Loucy (cell line): ENCODE measurements around the gene HOTAIR.
A peak's percentile ranks its signal among the peaks of the same experiment; 100 is the strongest.

Experiments
- H2AFZ ChIP-seq: fragments of 200-600 bp; sonication (generic); 2 replicates; pipeline ENCODE4 v1.6.0; 2016; ENCODE audit warnings: antibody characterized with exemption, mild to moderate bottlenecking, low read length, moderate library complexity
- H3F3A ChIP-seq: fragments of 200-600 bp; 2 replicates; pipeline ENCODE4 v1.6.0; 2016; ENCODE audit warnings: antibody characterized with exemption, low read depth, mild to moderate bottlenecking
- H3K27me3 ChIP-seq: fragments of 200-600 bp; sonication (generic); 2 replicates; pipeline ENCODE4 v1.6.1; 2014; ENCODE audit warnings: low read length, mild to moderate bottlenecking; ENCODE audit not compliant: insufficient read depth, poor library complexity, severe bottlenecking
- H3K36me3 ChIP-seq: fragments of 200-600 bp; sonication (generic); 2 replicates; pipeline ENCODE4 v1.6.1; 2016; ENCODE audit warnings: low read length; ENCODE audit not compliant: insufficient read depth
- H3K4me1 ChIP-seq: fragments of 200-600 bp; sonication (generic); 2 replicates; pipeline ENCODE4 v1.5.1; 2014; ENCODE audit warnings: low read length, mild to moderate bottlenecking; ENCODE audit not compliant: insufficient read depth, poor library complexity, severe bottlenecking
- H3K4me2 ChIP-seq: fragments of 200-600 bp; sonication (generic); 2 replicates; pipeline ENCODE4 v1.6.0; 2014; ENCODE audit warnings: antibody characterized with exemption, low read length, low read depth, mild to moderate bottlenecking; ENCODE audit not compliant: poor library complexity, severe bottlenecking
- H3K4me3 ChIP-seq: fragments of 200-600 bp; sonication (generic); 2 replicates; pipeline ENCODE4 v1.5.1; 2014; ENCODE audit warnings: low read length, mild to moderate bottlenecking, mixed read lengths; ENCODE audit not compliant: poor library complexity, severe bottlenecking
- H3K79me2 ChIP-seq: fragments of 200-600 bp; sonication (generic); 2 replicates; pipeline ENCODE4 v1.6.1; 2014; ENCODE audit warnings: low read length; ENCODE audit not compliant: insufficient read depth
- H3K9ac ChIP-seq: fragments of 200-600 bp; sonication (generic); 2 replicates; pipeline ENCODE4 v1.6.0; 2014; ENCODE audit warnings: mild to moderate bottlenecking, low read depth, low read length, moderate library complexity; ENCODE audit not compliant: poor library complexity, severe bottlenecking
- H3K9me2 ChIP-seq: fragments of 200-600 bp; sonication (generic); replicated peaks from 2 replicates; pipeline ENCODE4 v1.6.1; 2016; ENCODE audit warnings: low read depth, low read length, mixed read lengths
- H3K9me3 ChIP-seq: fragments of 200-600 bp; sonication (generic); 2 replicates; pipeline ENCODE4 v1.6.1; 2014; ENCODE audit warnings: mild to moderate bottlenecking, antibody characterized with exemption, low read length, low read depth; ENCODE audit not compliant: insufficient read depth
- H4K20me1 ChIP-seq: fragments of 200-600 bp; sonication (generic); 2 replicates; pipeline ENCODE4 v1.6.0; 2014; ENCODE audit warnings: antibody characterized with exemption, low read length, mild to moderate bottlenecking; ENCODE audit not compliant: insufficient read depth, poor library complexity, severe bottlenecking
- CTCF ChIP-seq: fragments of 200-600 bp; sonication (generic); conservative IDR thresholded peaks from 2 replicates; pipeline ENCODE4 v1.5.1; 2014; ENCODE audit warnings: mild to moderate bottlenecking, antibody characterized with exemption, low read length
- EZH2phosphoT487 ChIP-seq: fragments of 200-600 bp; IDR thresholded peaks from 2 replicates; pipeline ENCODE4 v1.6.1; 2018; ENCODE audit warnings: antibody characterized with exemption, mild to moderate bottlenecking, moderate library complexity, borderline replicate concordance

Gene HOTAIR

GRCh38 chr12:53969588-53970259 lies 5.0 kb downstream of the HOTAIR start:
- H3F3A ChIP-seq: no peaks in the 10 kb centered on the region
- no peaks in the 10 kb centered on the region for H4K20me1 ChIP-seq
- no peak overlapping the region for H3K4me3 ChIP-seq
- no peak overlapping the region for H2AFZ ChIP-seq
- H3K9ac ChIP-seq: no peak overlapping the region
- no peak for TF ChIP-seq EZH2phosphoT487
- TF ChIP-seq CTCF: no peak
- no peaks in the 10 kb centered on the region for H3K27me3 ChIP-seq
- no peaks in the 10 kb centered on the region for H3K36me3 ChIP-seq
- H3K4me2 ChIP-seq: no peak overlapping the region
- H3K79me2 ChIP-seq: peaks cover 16% of the 10 kb centered on the region
- H3K9me2 ChIP-seq: no peaks in the 10 kb centered on the region
- H3K4me1 ChIP-seq: peaks cover 21% of the 10 kb centered on the region
- H3K9me3 ChIP-seq: no peaks in the 10 kb centered on the region

GRCh38 chr12:53968214-53969127 lies 6.3 kb downstream of the HOTAIR start:
- H4K20me1 ChIP-seq: no peaks in the 10 kb centered on the region
- H3K9me2 ChIP-seq: no peaks in the 10 kb centered on the region
- H3K79me2 ChIP-seq: peaks cover 16% of the 10 kb centered on the region
- H3K4me2 ChIP-seq: no peak overlapping the region
- H3K36me3 ChIP-seq: no peaks in the 10 kb centered on the region
- no peaks in the 10 kb centered on the region for H3K27me3 ChIP-seq
- H3K9ac ChIP-seq: no peak overlapping the region
- no peak overlapping the region for H2AFZ ChIP-seq
- H3K9me3 ChIP-seq: no peaks in the 10 kb centered on the region
- H3K4me3 ChIP-seq: no peak overlapping the region
- no peaks in the 10 kb centered on the region for H3F3A ChIP-seq
- peaks cover 31% of the 10 kb centered on the region for H3K4me1 ChIP-seq
- TF ChIP-seq EZH2phosphoT487 (no peak), CTCF (no peak)

GRCh38 chr12:53967421-53967925 lies 7.3 kb downstream of the HOTAIR start:
- peak overlapping the region; percentile 86 for H3K4me3 ChIP-seq
- peak overlapping the region; percentile 78 for H3K4me2 ChIP-seq
- H3K9me2 ChIP-seq: no peaks in the 10 kb centered on the region
- peak overlapping the region; percentile 81 for H3K9ac ChIP-seq
- no peaks in the 10 kb centered on the region for H4K20me1 ChIP-seq
- TF ChIP-seq EZH2phosphoT487 (no peak), CTCF (0 out of 2 replicates have a peak, but pooled peaks have one; percentile 11)
- H3K27me3 ChIP-seq: no peaks in the 10 kb centered on the region
- peaks cover 31% of the 10 kb centered on the region for H3K4me1 ChIP-seq
- peaks cover 16% of the 10 kb centered on the region for H3K79me2 ChIP-seq
- H3K9me3 ChIP-seq: no peaks in the 10 kb centered on the region
- H3K36me3 ChIP-seq: no peaks in the 10 kb centered on the region
- no peaks in the 10 kb centered on the region for H3F3A ChIP-seq
- no peak overlapping the region for H2AFZ ChIP-seq
